Inflammatory macrophage treated with lipopolysaccharide for 1 hour (primary cell): ENCODE results near the gene STMN1.

Source experiments
- DNase-seq, 2 donors: peaks; one replicate each; pipeline ENCODE4 v3.0.0-alpha.2; 2020 to 2022

Gene STMN1

DNA sequence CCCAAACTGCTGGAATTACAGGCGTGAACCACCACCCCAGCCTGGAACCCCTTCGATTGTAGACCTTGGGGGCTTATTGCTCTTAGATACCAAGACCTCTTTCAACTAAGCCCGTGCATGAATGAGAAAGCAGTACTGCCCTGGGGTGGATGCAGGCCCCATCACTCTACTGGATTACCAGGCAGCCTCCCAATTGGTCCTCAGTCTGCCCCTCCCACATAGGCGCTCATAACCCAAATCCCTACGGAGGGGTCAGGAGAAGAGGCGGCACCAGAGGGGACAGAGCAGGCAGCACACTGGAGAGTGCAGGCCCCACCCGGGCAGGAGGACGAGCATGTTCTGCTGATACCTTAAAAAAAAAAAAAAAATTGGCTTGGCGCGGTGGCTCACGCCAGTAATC, 12.4 kb upstream of the STMN1 start:
- DNase-seq: no peak

DNA sequence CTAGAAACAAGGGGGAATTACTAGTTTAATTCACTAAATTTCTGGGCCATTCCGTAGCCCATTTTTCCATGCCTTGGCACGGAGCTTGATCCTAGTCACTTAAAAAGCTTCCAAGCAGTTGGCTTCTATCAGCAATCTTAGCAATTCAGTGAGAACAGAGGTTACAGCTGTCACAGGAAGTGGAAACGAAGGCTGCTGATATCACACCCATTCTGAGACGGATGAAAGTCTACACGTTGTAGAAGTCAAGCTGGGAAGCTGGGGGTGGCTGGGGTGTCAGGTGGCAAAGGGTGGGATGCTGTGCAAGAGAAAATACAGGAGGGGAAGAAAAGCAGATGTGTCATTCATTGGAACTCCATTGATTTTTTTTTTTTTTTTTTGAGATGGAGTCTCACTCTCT, 11.8 kb upstream of the STMN1 start:
- no peak for DNase-seq

DNA sequence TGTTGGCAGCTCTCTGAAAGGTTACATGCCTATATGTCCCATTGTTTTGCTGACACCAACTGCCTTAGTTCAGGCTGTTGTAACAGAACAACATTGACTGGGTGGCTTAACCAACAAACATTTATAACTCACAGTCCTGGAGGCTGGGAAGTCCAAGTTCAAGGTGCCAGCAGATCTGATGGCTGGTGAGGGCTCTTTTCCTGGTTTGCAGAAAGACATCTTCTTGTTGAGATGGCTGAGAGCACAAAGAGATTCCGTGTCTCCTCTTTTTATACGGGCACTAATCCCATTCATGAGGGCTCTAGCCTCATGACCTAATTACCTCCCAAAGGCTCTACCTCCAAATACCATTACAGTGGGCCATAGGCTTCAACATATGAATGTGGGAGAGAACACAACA, 10.2 kb upstream of the STMN1 start:
- no peak for DNase-seq

DNA sequence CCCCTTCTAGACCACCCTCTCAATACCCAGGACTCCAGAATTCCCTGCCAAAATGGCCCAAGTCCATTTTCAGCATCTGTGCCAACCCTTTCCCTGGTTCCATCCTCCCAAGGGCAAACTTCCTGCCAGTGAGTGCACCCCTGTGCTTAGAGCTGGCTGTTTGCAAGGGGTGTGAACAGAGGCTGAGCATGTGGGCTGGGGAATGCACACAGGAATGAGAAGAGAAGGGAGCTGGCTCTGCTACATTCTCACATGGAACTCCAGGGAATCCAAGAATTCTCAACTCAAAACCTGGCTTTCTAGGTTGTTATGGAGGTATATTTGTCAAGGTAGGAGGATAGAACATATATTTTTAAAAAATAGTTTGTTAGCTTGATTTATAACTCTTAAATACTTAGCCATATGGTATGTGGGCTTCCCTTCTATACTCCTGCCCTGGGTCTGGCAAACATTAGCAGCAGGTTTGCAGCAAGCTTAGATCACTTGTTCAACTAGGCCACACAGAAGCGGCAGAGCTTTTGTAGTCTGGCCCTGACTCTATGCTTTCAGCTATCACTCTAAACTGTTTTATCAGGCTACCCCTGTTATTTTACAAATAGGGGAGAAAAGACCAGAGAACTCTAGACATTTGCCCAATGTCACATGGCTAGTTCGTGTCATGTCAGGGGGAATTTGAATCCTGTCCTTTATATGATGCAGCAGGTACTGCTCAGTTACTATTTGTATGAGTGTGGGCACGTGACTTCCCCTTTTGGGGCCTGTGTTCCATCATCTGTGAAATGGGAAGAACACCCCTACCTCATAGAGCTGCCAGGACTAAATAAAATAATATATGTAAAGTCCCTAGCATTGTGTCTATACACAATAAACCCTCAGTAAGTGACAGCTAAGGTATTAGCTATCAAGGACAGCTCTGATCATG, 8.1 kb upstream of the STMN1 start:
- DNase-seq: no peak

DNA sequence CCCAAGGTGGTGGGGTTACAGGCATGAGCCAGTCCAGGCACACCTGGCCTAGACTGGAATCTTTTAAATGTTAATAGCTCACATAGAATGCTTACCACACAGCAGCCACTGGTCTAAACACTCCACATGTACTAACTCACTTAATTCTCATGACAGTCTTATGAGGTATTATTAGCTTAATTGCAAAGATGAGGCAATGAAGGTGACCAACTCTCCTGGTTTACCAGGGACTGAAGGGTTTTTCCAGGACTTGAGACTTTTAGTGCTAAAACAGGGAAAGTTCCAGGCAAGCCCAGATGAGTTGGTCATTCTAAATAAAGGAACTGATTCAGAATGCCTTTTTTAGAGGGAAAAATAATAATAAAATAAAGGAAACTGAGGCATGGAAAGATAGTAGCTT, 7.0 kb upstream of the STMN1 start:
- peak in 1 of 2 donors; percentile 59 for DNase-seq

DNA sequence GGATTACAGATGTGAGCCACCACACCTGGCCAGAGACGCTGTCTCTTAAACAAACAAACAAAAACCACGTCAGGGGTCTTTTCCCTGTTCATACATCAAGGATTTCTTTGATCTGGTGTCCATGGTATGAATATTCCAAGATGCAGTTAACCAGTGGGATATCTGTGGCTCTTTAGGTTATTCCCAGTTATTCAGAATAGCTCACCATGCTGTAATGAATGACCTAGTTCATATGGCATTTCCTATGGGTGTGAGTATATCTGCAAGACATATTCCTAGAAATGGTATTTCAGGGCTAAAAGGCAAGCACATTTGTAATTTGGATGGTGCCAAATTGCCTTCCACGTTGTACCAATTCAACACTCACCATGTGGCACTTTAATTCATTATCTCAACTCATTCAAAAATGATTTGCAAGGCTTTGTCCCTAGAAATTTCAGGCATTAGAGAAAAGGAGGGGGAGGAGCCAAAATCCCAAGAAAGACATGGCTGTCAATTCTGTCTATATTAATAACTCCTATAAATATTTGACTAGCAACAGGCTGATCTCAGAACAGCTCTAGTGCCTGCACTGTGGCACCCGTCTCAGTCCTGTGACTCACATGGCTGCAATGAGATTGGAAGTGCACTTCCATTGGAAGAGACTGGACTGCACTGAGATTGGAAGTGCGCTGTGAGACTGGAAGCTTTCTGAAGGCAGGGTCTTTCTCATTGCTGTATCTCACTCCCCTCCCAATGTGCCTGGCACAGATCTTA, 6.0 kb upstream of the STMN1 start:
- no peak for DNase-seq

DNA sequence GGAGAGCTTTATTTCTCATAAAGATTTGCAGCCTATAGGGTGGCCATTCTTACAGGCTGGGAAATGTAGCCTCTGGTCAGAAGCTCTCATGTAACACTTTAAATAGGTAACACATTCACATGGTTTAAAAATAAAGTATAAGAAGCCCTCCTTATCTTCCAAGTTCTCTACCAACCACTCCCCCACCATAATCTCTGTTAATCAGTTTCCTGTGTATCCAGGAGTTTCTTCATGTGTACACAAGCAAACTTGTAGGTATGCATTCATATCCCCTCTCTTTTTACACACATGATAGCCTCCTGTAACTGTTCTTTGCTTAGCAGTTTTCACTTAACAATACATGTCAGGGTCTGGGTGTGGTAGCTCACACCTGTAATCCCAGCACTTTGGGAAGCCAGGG, 4.9 kb upstream of the STMN1 start:
- DNase-seq: no peak

DNA sequence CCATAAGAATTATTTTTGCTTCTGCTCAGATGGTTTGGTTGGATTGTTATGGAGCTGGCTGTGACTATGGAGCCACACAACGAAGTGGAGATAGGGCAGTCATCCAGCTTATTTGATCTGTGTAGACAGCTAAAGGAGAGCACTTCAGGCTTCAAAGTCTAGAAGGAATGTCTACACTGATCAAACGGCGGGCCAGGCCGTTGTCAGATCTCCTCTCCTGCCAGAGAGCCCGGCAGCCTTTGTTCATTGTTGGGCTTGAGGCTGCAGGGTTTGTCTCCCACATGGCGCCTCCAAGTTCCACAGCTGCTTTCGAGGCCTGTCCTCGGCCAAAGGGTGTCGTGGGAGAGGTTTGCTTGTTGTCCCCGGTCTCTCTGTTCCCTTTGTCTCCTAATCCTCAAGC, 2.8 kb upstream of the STMN1 start:
- DNase-seq: no peak

DNA sequence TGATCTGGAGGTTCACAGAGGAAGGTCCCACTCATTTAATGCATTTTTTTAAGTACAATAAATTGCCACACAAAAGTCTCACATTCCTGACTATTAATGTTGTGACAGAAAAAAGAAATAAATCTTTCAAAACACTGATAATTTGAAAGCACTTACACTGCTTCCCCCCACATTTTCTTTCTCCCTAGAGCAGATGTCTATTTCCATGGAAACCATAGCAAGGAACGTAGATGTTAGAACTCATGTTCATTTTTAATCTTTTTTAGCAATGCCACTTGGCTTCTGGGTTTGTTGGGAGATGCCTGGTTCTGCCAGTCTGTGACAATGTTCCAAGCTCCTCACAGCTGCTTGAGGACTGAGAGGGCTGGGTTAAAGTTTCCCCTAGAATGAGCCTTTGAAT, 1.9 kb upstream of the STMN1 start:
- DNase-seq: no peak

DNA sequence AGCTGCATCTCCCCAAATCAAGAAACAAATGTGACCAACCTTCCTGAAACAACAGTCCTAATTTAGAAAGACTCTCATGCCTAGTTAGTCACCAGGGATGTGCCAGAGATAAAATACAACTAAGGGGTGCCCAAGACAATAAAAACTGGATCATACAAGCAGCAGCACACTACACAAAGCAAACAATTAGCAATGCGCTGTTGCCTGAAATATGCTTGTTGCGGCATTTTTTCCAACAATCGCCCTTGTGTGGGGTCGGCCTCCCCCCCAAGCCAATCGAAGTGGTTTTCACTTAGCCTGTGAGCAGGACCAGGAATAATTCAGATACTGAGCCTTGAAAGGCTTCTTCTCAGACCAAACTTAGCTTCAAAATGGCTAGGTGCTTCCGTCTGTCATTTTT, 1.4 kb upstream of the STMN1 start:
- DNase-seq: no peak

DNA sequence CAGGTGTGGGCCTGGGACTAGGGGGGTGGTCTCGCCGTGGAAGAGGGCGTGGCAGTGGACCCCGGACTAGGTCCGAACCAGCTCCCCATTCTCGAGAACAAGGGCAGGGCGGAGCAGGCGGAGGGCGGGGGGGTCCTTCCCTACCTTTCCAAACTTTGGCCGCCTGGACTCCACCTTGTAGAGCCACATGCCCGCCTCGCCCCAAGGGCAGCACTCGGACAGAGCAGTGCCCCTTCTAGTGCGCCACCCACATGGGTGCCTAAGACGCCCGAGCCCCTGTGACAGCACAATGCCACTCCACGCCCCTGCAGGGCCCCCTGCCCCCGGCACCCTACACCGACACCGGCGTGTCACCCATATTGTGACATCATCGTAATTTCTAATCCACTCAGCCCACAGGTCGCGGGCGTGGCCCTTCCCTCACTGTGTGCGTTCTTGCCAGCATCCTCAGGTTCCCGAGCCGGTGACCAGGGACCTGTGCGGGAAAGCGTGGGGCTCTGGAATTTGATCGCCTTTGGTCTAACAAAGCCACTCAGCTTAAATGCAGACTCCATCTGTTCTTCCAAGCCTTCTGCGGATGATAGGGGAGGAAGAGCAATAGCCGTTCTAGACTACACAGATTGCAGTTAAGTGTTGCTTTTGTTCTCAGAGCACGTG, 553 bp upstream of the STMN1 start:
- no peak for DNase-seq

DNA sequence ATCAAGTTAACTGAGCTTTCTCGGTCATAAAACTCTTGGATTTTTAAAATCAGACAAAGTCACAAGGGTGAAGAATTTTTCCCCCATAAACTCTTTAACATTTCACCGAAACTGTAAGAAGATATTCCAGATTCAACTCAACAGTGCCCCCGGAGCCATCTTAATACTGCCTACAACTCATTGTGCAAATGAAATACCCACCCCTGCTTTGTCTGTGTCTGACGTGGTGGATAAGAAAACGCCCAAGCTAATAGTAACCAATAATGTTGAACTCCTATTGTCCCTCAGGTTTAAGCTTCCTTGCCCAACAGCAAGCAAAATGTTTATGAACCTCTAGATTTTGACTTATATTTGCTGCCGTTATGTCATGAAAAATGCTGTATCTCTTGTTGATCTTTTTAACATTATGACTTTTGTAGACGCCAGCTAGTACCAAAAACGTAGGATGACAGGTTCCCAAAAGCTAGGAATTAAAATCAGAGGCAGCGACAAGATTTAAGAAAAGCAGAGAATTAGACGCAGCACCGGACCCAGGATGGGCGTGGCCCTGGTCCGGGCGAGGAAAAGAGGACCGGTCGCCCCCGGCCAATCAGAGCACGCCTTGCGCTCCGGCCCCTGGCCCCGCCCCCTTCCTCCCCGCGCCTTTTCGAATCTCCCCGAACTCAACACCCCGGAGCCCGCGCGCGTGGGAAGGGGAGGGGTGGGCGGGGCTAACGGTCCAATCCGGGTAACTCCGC, 1.1 kb downstream of the STMN1 start:
- DNase-seq: peak; percentile 80 to 95

DNA sequence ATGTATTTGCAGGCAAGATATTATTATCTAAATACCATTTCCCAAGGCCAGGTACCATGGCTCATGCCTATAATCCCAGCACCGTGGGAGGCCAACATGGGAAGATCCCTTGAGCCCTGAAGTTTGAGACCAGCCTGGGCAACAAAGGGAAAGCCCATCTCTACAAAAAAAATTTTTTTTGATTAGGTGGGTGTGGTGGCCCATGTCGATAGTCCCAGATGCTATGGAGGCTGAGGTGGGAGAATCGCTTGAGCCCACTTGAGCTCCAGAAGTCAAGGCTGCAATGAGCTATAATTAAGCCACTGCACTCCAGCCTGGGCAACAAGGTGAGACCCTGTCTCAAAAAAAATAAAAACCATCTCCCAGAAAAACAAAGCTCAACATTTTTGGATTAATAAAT, 2.2 kb downstream of the STMN1 start:
- no peak for DNase-seq

DNA sequence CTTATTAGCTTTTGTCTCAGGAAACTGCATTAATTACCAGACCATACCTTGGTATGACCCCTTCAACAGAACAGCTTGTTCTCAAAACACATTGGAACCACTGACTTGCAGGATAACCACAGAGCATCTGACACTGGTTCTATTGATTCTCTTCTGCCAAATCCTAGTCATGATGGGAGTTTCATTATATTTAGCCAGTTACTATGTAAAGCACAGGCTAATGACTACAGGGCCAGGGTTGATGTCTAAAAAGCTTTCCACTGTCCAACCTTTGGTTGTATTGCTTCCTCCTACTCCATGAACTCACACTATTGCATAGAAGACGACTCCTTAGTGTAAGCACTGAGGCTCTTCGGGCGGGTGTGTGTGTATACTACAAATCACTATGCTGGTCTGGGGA, 3.8 kb downstream of the STMN1 start:
- no peak for DNase-seq

DNA sequence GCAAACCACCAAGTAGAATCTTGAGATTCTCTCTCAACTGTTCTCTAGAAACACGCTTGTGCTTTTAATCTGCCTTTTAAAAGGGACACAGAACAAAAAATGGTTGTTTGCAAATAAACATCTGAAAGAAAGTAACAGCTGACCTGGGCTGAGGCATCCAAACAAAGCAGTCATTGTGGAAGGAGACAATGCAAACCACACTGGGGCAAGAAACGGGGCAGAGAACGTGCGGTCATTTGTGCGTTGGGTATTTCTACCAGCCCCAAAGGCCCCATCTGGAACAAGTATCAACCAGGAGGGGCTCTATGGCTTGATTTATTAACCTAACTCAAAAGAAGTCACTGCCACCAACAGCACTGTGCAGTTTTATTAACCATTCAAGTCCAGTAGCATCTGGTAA, 6.0 kb downstream of the STMN1 start:
- no peak for DNase-seq

DNA sequence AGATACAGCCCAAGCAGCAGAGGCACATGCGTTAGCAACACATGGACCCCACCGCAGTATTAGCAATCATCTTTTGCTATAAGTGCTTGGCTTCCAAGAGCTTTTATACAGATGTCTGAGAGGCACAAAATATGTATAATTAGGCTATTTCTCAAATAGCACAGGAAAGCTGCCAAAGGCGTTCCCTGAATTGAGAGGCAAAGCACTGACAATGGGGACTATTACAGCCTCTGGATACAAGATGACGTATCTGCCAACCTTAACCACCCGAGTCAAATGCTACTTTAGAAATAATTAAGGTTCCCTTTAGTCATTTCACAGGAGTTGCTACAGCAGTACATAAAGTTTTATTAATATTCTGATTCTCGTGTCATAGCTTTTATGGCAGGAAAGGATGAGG, 6.4 kb downstream of the STMN1 start:
- no peak for DNase-seq

DNA sequence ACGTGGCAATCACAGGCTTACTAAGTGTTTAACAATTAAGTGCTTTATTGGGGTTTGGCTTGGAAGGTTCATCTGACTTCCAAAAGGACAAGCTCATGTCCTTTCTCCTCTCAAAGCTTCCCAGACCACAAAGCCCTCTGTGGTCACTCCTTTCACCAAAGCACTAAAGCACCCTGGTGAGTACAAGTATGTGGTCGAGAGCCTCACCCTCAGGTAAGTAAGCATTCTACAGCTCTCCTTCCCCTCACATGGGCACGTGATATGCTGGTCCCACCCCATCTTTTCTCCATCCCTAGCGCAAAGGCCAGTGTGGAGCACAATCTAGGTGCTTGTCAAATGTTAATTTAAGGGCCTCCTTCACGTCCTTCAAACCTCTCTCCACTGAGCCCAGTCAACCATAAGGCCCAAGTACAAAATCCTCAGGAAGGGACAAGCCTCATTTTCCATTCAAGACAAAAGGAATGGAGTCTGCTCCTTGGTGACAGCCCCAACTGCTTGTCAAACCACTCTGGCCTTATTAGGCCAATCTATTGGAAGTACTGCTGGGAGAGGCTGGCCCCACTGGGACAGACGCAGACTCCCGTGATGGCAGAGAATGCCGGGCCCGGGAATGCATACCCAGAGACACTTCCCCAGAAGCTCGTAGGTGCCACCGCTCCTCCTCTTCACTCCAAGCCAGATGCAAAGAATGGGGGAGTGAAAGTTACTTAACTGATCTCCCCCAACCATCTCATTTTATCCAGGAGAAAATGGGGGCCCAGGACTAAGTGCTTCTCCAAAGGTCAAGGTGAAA, 7.8 kb downstream of the STMN1 start:
- no peak for DNase-seq

DNA sequence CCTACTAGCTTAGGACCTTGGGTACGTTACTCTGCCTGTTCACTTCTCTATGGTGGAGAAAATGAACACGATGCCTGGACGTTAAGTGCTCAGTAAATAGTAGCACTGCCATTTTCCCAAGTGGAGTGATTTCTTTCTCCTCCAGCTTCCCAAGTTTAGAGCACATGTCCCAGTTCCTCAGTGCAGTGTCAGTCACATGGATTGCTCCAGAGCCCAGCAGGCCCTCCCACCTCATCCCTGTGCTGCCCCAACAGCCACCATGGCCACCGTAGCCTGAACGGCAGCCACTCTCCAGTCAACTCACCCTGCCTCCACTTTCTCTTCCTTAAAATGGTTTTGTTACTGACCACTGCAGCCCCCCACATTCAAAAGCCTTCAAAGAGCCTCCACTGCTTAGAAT, 8.5 kb downstream of the STMN1 start:
- no peak for DNase-seq

DNA sequence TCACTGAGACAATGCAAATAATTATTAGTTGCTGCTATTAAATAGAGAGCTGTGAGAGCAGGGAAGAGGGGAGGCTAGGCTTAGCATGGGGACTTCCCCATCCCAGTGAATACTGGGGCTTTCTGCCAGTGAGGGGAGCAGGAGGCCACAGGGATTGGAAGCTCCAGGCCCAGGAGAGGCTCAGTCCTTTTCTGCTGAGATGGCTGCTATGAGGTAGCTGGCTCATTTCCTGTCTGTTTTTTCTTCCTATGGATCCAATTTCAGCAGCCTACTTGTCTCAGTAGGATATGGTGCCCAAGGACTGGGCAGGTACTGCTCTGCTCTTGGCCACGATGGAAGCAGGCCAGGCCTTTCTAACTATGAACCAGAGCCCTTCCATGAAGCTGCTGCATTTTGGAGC, 10.0 kb downstream of the STMN1 start:
- DNase-seq: no peak

DNA sequence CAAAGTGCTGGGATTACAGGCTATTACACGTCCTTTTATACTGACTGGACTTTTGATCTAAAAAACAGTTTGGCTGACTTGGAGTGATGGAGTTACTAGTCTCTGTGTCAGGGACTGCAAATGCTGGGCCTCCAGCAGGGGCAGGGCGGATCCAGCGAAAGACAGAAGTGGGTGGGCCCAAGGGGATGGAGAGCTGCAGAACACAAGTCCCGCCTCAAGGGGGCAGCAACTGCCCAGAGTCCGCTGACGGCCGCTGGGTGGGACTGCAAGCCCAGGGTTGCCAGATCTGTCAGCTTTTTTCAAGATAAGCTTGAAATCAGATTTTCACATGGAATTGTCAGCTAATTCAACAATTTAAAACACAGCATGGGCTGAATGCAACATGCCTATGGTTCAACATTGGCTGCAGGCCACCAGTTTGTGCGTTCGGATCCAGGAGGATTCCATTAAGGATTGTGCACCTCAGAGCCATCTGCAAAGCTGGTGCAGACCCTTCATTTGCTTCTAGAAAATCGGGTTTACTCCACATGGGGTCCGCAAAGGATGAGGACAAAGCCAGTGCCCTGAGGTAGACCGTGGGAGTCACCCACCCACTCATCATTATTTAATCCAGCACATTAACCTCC, 10.7 kb downstream of the STMN1 start:
- peak; percentile 78 to 98 for DNase-seq

DNA sequence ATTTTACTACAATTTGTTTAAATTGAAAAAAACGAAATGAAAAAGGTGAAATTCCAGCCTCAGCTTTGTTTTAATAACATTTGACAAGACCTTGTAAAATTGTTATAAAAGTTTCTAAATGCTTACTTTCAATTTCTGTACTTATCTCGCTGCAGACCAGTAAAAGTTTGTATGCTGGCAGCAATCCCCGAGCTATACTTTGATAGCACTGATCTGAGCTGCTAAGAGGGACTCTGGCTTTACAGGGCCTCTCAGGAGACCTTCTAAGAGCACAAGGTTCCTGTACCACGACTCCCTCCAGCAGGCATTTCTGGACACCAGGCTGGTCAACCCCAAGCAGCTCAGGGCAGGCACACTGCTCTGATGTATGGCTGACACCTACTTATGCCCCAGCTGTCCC, 13.1 kb downstream of the STMN1 start:
- DNase-seq: no peak

DNA sequence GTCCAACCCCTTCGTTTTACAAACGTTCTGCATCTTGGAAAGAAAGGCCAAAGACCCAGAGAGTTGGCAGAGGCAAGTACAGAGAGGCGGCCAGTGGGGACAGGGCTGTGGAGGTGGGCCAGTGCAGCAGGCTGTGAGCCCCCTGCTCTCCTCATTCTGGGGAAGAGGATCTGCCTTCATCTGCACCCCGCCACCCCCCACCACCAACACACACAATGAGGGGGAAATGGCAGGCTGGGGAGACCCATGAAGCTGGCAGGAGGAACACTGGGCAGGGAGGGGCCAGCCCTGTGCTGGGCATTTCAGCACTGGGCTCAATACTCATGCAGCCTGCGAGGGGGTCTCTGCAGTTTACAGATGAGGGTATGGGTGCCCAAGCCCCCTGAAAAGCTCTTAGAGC, 14.6 kb downstream of the STMN1 start:
- DNase-seq: no peak
